GM18858 (cell line): ENCODE data around the gene NLGN1.
A peak's percentile ranks its signal among the peaks of the same experiment; 100 is the strongest.
"Not testable (repeated sequence)": the region's sequence is repeated elsewhere in the genome, so short reads cannot be mapped to it uniquely, and the experiment has no call there.

Experiments used
- ATAC-seq: cut with Tn5 transposase; IDR thresholded peaks from one replicate; pipeline ENCODE4 v1.9.1; 2021; ENCODE audit not compliant: unreplicated experiment

Gene NLGN1

GRCh38 chr3:173429527-173429926 is 32.0 kb downstream of the NLGN1 start:
- ATAC-seq, result no peak

- ATAC-seq, result no peak
Measured at GRCh38 chr3:173430576-173430975, 33.0 kb downstream of the NLGN1 start.

GRCh38 chr3:173439004-173439403 is 41.5 kb downstream of the NLGN1 start:
- ATAC-seq, result no peak

- ATAC-seq, result no peak
Measured at GRCh38 chr3:173440514-173440913, 43.0 kb downstream of the NLGN1 start.

- ATAC-seq, result not testable (repeated sequence)
Measured at GRCh38 chr3:173451561-173451960, 54.0 kb downstream of the NLGN1 start.

- ATAC-seq, result no peak
Measured at GRCh38 chr3:173463250-173463649, 65.7 kb downstream of the NLGN1 start.

GRCh38 chr3:173465112-173465511 is 67.6 kb downstream of the NLGN1 start:
- ATAC-seq, result no peak

- ATAC-seq, result no peak
Measured at GRCh38 chr3:173465898-173466678, 68.5 kb downstream of the NLGN1 start.

GRCh38 chr3:173467501-173467900 is 70.0 kb downstream of the NLGN1 start:
- ATAC-seq, result no peak

- no peak for ATAC-seq
Measured at GRCh38 chr3:173473237-173473636, 75.7 kb downstream of the NLGN1 start.

- no peak for ATAC-seq
Measured at GRCh38 chr3:173479301-173479700, 81.8 kb downstream of the NLGN1 start.

- ATAC-seq, result no peak
Measured at GRCh38 chr3:173501931-173502489, 104.5 kb downstream of the NLGN1 start.

GRCh38 chr3:173502983-173503568 is 105.5 kb downstream of the NLGN1 start:
- no peak for ATAC-seq

- no peak for ATAC-seq
Measured at GRCh38 chr3:173510565-173510964, 113.0 kb downstream of the NLGN1 start.

- peak; percentile 86 for ATAC-seq
Measured at GRCh38 chr3:173513123-173513522, 115.6 kb downstream of the NLGN1 start.

- peak; percentile 96 for ATAC-seq
Measured at GRCh38 chr3:173529062-173529711, 131.6 kb downstream of the NLGN1 start.

GRCh38 chr3:173531602-173532001 is 134.1 kb downstream of the NLGN1 start:
- no peak for ATAC-seq

GRCh38 chr3:173538410-173538809 is 140.9 kb downstream of the NLGN1 start:
- ATAC-seq, result no peak

GRCh38 chr3:173545590-173545989 is 148.0 kb downstream of the NLGN1 start:
- ATAC-seq, result not testable (repeated sequence)

- ATAC-seq, result no peak
Measured at GRCh38 chr3:173547070-173547469, 149.5 kb downstream of the NLGN1 start.

GRCh38 chr3:173548261-173548660 is 150.7 kb downstream of the NLGN1 start:
- ATAC-seq, result peak; percentile 41

- no peak for ATAC-seq
Measured at GRCh38 chr3:173552526-173552925, 155.0 kb downstream of the NLGN1 start.
